Left colon (tissue), 2 donors: ENCODE measurements around the gene HOXC13. TPM values are rescaled to one million over a fixed set of nuclear protein-coding genes. Genes with fewer than 3 reads are reported as not detected.

Source experiments
- ATAC-seq: fragments of 200-7000 bp; cut with Tn5 transposase; one replicate; pipeline ENCODE4 v1.9.1; 2020; ENCODE audit warnings: mild to moderate bottlenecking, moderate library complexity
- DNase-seq, 2 donors: peaks; one replicate each; pipeline ENCODE4 v3.0.0-alpha.2; 2020
- intact Hi-C, 2 donors: fragments of 100-400 bp; cut with DNase I in 1 of 2; cut with micrococcal nuclease in 1 of 2; formaldehyde crosslinking; loops; one replicate each; pipeline versions ENCODE4 v1.11.2 to v1.14.0; 2022; cut with DNase I, micrococcal nuclease
- total RNA-seq, 2 donors: library from RNA; stranded (reverse); fragmentation: NEBNext Ultra II Directional; extraction: Animal tissue kit (Norgen Biotek cat#: 25700); gene quantifications; one replicate each; pipeline ENCODE4 v1.2.1, GENCODE V29; 2021
- donor health status: DM: no; HTN: no; CAD: no.
- donor health status: DM: yes; HTN: yes; CAD: no.

The HOXC13 gene
- total RNA-seq, 2 donors from 2014 or later, result not detected

DNA sequence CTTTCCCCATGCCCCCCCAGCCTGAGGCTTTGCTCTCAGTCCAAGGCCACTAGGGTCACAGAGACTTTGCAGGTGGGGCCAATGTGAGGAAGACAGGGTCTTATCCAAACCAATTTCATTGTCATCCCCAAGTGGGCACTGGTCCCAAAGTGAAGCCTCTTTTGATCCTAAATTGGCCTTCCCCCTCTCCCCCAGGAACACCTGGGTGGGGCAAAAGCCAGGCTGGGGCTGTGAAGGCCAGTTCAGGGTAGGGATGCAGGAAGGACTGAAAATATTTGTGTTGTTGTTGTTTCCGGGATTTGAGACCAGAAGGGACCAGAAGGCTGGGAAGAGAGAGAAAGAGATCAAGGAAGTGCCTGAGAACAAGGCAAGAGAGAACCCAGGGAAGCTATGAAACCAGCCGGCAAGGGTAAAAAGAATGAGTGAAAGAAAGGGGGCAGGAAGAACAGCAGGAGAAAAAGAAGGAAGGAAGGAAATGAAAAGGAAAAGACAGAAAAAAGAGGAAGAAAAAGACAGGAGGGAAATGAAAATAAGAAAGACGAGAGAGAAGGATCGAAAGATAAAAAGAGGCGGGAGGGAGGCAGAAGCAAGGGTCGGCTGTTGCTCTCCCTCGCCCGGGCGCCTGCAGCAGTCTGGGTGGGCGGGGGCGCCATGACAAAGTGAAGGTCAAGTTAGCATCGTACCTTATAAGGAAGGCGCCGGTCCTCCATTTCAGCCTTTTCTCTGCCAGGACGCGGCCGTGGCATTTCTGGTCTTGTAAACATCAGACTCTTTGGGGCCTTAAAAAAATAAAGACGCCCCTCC is 26.9 kb downstream of the HOXC13 start:
- intact Hi-C loops, result no loop called here
- DNase-seq (no peak), ATAC-seq (no peak)

DNA sequence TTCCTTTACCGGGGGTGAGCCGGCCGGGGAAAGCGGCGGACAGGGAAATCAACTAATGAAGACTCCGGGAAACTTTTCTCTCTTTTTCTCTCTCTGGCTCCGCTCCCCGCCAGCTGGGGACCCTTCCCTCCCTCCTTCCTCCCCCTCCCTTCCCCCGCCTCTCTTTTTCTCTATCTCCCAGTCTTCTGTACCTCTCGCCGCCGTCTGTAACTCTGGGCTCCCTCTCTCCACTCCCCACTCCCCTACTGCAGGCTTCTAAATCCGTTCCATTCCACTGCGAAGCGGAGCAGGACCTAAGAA is 27.4 kb downstream of the HOXC13 start:
- intact Hi-C loops, result no loop called here
- ATAC-seq, result no peak
- no peak for DNase-seq

GRCh38 chr12:53966385-53967133 is 27.9 kb downstream of the HOXC13 start:
- intact Hi-C loops, result no loop called here
- no peak for ATAC-seq
- DNase-seq, result no peak

DNA sequence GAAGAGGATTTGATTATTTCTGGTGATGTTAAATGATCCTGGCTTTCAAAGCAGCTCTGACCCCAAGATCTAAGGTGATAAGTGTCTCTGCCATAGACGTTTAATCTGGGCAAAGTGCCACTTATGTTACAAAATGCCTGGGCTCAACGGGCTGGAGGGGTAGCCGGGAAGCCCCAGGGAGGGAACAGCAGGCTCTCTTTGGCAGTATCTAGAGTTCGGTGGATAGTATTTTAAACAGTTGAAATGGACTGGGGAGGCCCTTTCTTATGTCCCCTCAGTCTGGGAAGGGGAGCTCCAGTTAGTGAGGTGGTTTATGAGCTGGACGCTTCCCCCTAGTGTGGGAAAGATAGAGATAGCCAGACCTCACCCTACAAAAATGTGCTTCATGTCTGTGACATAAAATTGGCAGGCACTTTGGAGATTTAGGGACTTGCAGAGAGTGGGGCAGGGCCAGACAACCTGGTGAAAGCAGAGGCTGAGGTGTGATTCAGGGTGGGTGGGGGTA is 28.8 kb downstream of the HOXC13 start:
- intact Hi-C loops, result no loop called here
- ATAC-seq, result no peak
- DNase-seq, result no peak

DNA sequence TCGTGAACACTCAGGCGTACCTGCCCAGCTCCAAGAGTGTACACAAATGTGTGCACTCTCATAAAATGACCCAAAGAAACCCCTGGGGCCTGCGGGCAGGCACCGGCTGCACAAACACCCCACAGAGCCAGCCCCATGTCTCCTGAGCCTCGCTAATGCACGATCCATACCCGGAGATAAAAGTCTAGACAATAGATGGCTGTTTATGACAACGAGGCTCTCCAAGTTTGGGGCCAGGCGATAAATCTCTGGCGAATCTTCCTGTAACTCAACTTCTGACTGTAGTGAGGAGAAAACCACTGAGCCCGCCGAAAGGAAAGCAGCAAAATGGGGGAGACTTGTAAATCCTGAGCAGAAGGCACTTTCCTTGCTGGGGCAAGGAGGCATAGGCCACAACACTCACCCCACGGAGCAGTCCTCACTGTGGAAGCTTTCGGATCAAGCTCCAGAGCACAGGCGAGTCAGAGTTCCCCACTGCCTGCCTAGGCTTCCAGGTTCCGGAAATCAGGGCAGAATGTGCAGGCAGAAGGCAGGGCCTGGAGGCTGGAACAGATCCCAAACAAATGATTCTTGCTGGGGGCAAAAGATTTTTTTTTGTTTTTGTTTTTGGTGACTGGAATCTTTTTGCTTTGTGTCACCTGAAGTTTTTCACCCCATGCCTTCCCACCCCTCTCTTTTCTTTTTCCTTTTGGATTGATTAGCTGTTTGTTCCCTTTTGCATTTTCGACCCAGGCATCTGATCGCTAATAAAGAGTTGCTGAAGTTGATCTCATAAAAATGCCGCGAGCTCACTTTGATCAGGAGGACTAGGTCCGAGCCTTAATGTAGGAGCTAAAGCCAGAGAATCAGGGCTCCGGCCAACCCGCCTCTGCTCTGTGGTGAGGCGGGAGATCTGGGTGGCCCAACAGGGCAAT is 29.8 kb downstream of the HOXC13 start:
- no peak for ATAC-seq
- intact Hi-C loops, result no loop called here
- no peak for DNase-seq

DNA sequence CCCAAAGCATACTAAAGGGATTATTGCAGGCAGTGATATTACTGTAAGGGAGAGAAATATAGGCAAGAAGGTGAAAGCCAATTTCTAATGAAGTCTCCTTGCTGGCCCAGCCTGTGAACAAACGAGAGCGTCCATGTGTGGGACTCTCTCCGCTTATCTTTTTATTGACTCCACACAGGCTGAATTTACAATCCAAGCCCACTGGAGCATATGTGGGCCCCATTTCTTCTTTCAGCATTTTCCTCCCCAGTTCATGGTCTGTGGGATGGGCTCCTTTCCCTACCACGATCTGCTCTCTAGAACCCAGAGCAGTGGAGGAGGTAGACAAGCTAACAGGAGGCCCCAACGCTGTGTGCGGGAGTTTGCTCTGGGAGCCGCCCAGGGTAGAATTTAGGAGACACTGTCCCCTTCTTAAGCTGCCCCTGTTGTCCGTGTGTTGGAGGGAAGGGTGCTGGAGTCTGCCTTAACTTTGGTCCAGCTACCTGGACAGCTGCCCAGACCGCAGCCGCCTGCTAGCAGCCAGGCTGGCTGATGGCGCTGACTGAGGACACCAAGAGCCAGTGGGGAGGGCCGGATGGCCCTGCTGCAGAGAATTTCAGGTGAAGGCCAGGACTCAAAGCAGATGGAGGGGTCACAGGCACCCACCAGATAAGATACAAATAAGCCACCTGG is 31.1 kb downstream of the HOXC13 start:
- intact Hi-C loops, result no loop called here
- ATAC-seq, result no peak
- DNase-seq, result no peak

DNA sequence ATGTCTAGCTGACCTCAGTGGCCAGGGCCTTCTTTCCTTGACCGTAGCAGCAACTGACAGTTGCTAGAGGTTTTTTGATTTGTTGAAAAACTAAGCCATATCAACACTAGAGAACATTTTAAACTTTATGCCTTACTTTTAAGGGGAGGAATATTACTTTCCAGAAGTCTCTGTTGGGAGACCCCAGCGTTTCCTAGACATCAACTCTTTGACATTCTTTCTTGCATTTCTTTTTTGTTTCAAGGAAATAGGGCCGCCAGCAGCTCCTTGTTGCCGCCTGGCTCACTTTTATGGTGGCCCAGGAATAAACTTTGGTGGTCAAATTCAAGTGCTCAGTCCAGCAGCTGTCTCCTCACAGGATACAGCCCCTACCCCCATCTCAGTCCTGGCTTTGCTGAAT is 31.8 kb downstream of the HOXC13 start:
- intact Hi-C loops, result no loop called here
- DNase-seq (no peak), ATAC-seq (no peak)

DNA sequence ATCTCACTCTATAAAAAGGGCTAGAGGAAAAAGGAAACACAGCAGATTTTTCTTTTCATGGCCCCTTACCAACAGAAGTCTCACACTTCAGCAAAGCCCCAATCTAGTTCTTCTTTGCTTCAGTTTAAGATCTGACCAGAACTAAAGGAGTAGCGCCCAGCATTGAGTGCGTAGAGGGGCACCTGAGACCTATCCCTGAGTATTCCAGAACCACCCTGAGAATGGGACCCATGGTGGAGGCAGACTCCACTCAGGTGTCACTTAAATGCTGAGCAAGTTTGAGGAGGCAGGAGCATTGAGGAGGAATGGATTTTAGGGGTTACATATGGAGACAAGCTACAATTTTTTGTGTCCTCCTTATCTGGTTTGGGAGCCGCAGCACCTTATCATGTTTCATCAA is 32.5 kb downstream of the HOXC13 start:
- intact Hi-C loops, result no loop called here
- DNase-seq (no peak), ATAC-seq (no peak)

GRCh38 chr12:53971686-53972085 is 33.1 kb downstream of the HOXC13 start:
- intact Hi-C loops, result no loop called here
- DNase-seq (no peak), ATAC-seq (no peak)

DNA sequence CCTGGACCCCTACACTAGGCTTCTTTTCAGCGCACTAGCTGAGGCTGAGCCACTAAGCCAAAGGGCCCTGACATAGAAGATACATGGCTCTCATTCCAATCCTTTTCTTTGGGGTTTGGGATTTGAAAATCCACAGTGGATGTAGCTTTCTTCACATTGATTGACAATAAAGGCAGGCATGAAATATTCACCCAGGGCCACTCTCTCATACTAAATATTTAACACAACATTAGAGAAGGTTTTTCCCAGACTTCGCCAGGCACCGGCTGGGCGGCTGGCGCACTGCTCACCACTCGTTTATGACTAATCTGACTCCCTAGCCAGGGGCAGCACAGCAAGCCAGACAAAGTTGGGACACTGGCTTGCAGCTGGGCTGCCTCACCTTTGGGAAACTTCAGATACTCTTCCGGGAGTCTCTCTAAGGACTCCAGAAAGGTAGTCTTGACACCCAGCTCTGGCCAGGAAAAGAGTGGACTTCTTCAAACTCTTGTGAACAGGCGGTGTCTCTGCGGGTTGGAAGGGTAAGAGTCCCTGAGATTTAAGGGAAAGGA is 33.6 kb downstream of the HOXC13 start:
- ATAC-seq, result no peak
- intact Hi-C loops, result no loop called here
- no peak for DNase-seq

DNA sequence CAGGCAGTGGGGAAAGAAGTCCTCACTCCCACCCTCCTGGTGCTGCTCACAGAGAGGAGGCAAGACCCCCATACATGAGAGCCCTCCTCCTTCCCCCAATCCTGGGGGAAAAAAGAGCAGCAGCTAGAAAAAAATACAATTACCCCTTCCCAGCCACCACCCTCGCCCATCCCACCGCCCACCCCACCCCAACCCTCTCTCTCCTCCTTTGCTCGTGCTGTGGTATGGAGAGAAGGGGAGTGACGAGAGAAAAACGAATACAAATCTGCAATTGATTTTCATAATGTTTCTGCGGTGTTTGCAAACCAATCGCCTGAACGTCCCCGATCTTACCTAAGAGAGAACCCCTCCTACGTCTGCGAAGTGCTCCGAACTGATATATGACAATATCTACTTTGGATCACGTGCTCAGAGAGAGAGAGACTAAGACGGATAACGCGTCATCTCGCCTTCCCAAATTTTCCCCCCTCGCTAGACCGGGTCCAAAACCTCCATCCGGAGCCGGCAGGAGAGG is 34.1 kb downstream of the HOXC13 start, which contains the start of gene HOXC11:
HOXC11 (plus strand) TSS at position 405 of the 514 bp plus-strand sequence. CDS start 116 bp downstream, outside the sequence.
- no peak for DNase-seq
- intact Hi-C loops, result no loop called here
- ATAC-seq, result no peak

- DNase-seq, result no peak
- intact Hi-C loops, result no loop called here
Observed at GRCh38 chr12:53973236-53974042, 34.8 kb downstream of the HOXC13 start.

GRCh38 chr12:53974084-53975063 is 35.7 kb downstream of the HOXC13 start, which contains the start of gene HOTAIR:
TSS of gene HOTAIR (minus strand) at chr12:53974954.
- intact Hi-C loops, result no loop called here
- DNase-seq, result no peak
- no peak for ATAC-seq

More at GRCh38 chr12:53973236-53974042, 34.8 kb downstream of the HOXC13 start:
- ATAC-seq, result no peak

- no peak for DNase-seq
- no peak for ATAC-seq
- intact Hi-C loops, result no loop called here
Observed at GRCh38 chr12:53975064-53975471, 36.4 kb downstream of the HOXC13 start.

DNA sequence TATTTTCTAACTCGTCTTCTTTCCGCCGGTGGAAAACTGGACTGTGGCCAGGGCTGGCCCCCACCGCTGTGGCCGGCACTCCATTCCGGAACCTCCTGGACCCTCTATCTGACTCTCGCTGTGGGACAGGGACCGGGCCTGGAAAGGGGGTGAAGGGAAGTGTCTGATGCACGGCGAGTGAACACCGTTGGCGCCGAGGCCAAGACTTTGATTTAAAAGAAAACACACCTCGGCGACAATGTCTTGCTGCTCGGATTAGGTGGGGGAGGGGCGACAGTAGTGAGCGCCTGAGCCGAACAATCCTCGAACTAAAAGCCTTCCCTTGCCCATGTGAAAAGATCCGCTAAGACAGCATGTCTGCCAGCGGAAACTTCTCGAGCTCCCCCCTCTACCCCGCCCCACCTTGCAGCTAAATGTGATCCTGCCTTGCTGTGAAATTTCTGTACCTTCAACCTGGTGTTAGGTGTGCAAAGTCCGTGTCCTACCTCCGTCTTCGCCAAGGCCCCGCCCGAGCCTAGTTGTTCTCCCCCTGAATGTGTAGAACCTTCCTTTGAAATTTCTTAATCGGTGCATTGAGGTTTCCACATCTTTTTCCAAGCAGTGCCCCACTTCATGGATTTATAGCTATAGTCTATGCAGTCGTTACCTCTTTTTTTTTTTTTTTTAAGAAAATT is 37.0 kb downstream of the HOXC13 start:
- no peak for DNase-seq
- no peak for ATAC-seq
- intact Hi-C loops, result no loop called here
